Panc1 (cell line): Measurements from ENCODE around the gene C5orf34. TPM values are rescaled to one million over a fixed set of nuclear protein-coding genes. Genes with fewer than 3 reads are reported as not detected.
"Not testable (repeated sequence)": the region's sequence is repeated elsewhere in the genome, so short reads cannot be mapped to it uniquely, and the experiment has no call there.

ENCODE experiments used
- ATAC-seq: fragments of 200-7000 bp; cut with Tn5 transposase; 2 replicates; pipeline ENCODE4 v1.9.1; 2020; ENCODE audit warnings: mild to moderate bottlenecking, moderate library complexity
- BruUV-seq: library from RNA; stranded (reverse); fragments of 400-500 nt; replicated peaks from 2 replicates; lab custom pipeline; 2021; lab: Mats Ljungman, UMichigan
- CTCF ChIA-PET: fragments of 300-600 bp; sonication (Branson Sonifier 250); formaldehyde crosslinking; loops from one replicate; lab custom pipeline; 2022; ENCODE audit warnings: antibody characterized with exemption; lab: Charles Lee
- POLR2A ChIA-PET: fragments of 300-600 bp; sonication (Branson Sonifier 250); formaldehyde crosslinking; loops from one replicate; lab custom pipeline; 2022; ENCODE audit warnings: antibody characterized with exemption; lab: Charles Lee
- DNase-seq: peaks from one replicate; pipeline ENCODE4 v3.0.0-alpha.2; 2010; ENCODE audit warnings: low read depth, low spot score
- H3K27ac ChIP-seq: 2 replicates; pipeline ENCODE4 v1.5.1; 2011; ENCODE audit warnings: mild to moderate bottlenecking, low read length, inconsistent platforms
- H3K27me3 ChIP-seq: fragments of 200-500 bp; sonication (Bioruptor generic); 2 replicates; pipeline ENCODE4 v1.6.0; 2014; ENCODE audit warnings: low read length, inconsistent platforms; ENCODE audit not compliant: control insufficient read depth, insufficient read depth
- H3K36me3 ChIP-seq: fragments of 200-500 bp; sonication (Bioruptor generic); 2 replicates; pipeline ENCODE4 v1.5.1; 2014; ENCODE audit warnings: inconsistent platforms, mild to moderate bottlenecking, low read length, moderate library complexity; ENCODE audit not compliant: control insufficient read depth, insufficient read depth
- H3K4me1 ChIP-seq: 2 replicates; pipeline ENCODE4 v1.5.1; 2011; ENCODE audit warnings: inconsistent platforms, mild to moderate bottlenecking, low read length, moderate library complexity; ENCODE audit not compliant: control insufficient read depth, insufficient read depth
- H3K4me3 ChIP-seq, 2 experiments: 2 replicates each; pipeline ENCODE4 v1.5.1; 2011 to 2012; ENCODE audit warnings: low read depth in 2 of 2, low read length in 2 of 2, mild to moderate bottlenecking in 2 of 2, inconsistent platforms in 1 of 2, moderate library complexity in 1 of 2
- H3K9me3 ChIP-seq: fragments of 200-500 bp; sonication (Bioruptor generic); 2 replicates; pipeline ENCODE4 v1.5.1; 2014; ENCODE audit warnings: low read depth, mild to moderate bottlenecking, inconsistent platforms, low read length, moderate library complexity; ENCODE audit not compliant: control insufficient read depth, insufficient read depth
- CTCF ChIP-seq: fragments of 450-650 bp; IDR thresholded peaks from 2 replicates; pipeline ENCODE4 v1.5.1; 2017; ENCODE audit warnings: mild to moderate bottlenecking
- POLR2AphosphoS5 ChIP-seq: IDR thresholded peaks from 2 replicates; pipeline ENCODE4 v1.6.1; 2012; ENCODE audit warnings: mild to moderate bottlenecking, low read depth, low read length, moderate library complexity
- REST ChIP-seq, 2 experiments: IDR thresholded peaks; 2 replicates each; pipeline ENCODE4 v1.6.1; 2011 to 2012; ENCODE audit warnings: low read depth in 2 of 2, control low read depth in 1 of 2, low read length in 1 of 2, mild to moderate bottlenecking in 1 of 2, moderate library complexity in 1 of 2; ENCODE audit not compliant: insufficient read depth in 1 of 2
- SIN3A ChIP-seq: IDR thresholded peaks from 2 replicates; pipeline ENCODE4 v1.6.1; 2012; ENCODE audit warnings: low read depth, mild to moderate bottlenecking, low read length, moderate library complexity, borderline replicate concordance; ENCODE audit not compliant: insufficient read depth
- TCF7L2 ChIP-seq: IDR thresholded peaks from 2 replicates; pipeline ENCODE4 v1.6.1; 2011; ENCODE audit warnings: mild to moderate bottlenecking, low read depth, low read length, inconsistent platforms
- in situ Hi-C: cut with HindIII; loops from 2 replicates; pipeline ENCODE4 v1.10.0; 2016; ENCODE audit warnings: low sequenced_read_pairs, low pct_unique_long_range_greater_than_20kb
- intact Hi-C: fragments of 100-400 bp; cut with micrococcal nuclease; formaldehyde crosslinking; loops from one replicate; pipeline ENCODE4 v1.10.0; 2022; ENCODE audit not compliant: unreplicated experiment
- total RNA-seq: library from RNA; stranded (reverse); gene quantifications from one replicate; pipeline ENCODE4 v1.2.1, GENCODE V29; 2021; ENCODE audit not compliant: unreplicated experiment

Gene C5orf34
- total RNA-seq, 1 experiment from 2014 or later, result 6.3 TPM

- Histone ChIP-seq H3K4me3 (no peak overlapping the region), H3K36me3 (no peaks in the 10 kb centered on the region), H3K9me3 (peaks cover 31% of the 10 kb centered on the region), H3K27ac (no peak overlapping the region), H3K27me3 (no peaks in the 10 kb centered on the region), H3K4me1 (no peaks in the 10 kb centered on the region)
- in situ Hi-C loops, result no loop called here
- no TSS peak for BruUV-seq
- no peak for DNase-seq
- no peak for ATAC-seq
- intact Hi-C loops, result no loop called here
- ChIA-PET CTCF (no interaction called here), POLR2A (no interaction called here)
- TF ChIP-seq TCF7L2 (no peak), REST (IDR thresholded peaks at IDR 0.05; ENCODE audit: insufficient read depth in 1 of 2, low read depth in 2 of 2, low read length in 1 of 2) (no peak), CTCF (no peak), POLR2AphosphoS5 (no peak), SIN3A (no peak)
These were observed 53.9 kb downstream of the C5orf34 start for GRCh38 chr5:43461066-43461465.

- ChIA-PET POLR2A (no interaction called here), CTCF (no interaction called here)
- Histone ChIP-seq H3K9me3 (peaks cover 28% of the 10 kb centered on the region), H3K4me3 (no peak overlapping the region), H3K27me3 (no peaks in the 10 kb centered on the region), H3K4me1 (no peaks in the 10 kb centered on the region), H3K27ac (no peak overlapping the region), H3K36me3 (no peaks in the 10 kb centered on the region)
- in situ Hi-C loops (no loop called here), intact Hi-C loops (no loop called here)
- ATAC-seq (no peak), DNase-seq (no peak)
- BruUV-seq, result no TSS peak
- no peak for TF ChIP-seq TCF7L2
- no peak for TF ChIP-seq SIN3A
- no peak for TF ChIP-seq POLR2AphosphoS5
These were observed 58.4 kb downstream of the C5orf34 start for GRCh38 chr5:43456556-43456955.

GRCh38 chr5:43441575-43441974 lies 73.4 kb downstream of the C5orf34 start:
- BruUV-seq, CTCF ChIA-PET, H3K4me1 ChIP-seq, POLR2A ChIA-PET, H3K36me3 ChIP-seq, in situ Hi-C loops, H3K4me3 ChIP-seq, intact Hi-C loops, H3K27me3 ChIP-seq, H3K9me3 ChIP-seq, ATAC-seq, DNase-seq, H3K27ac ChIP-seq: not testable (repeated sequence)
